Stimulated activated CD8-positive, alpha-beta memory T cell treated with anti-CD3 and anti-CD28 coated beads, Interleukin-4, amount 100 ng/mL, for 48 hours (primary cell): ENCODE measurements around the gene SLC6A6.
"Not testable (repeated sequence)": the region's sequence is repeated elsewhere in the genome, so short reads cannot be mapped to it uniquely, and the experiment has no call there.

Experiments used
- DNase-seq: peaks from one replicate; pipeline ENCODE4 v3.0.0-alpha.2; 2020

The SLC6A6 gene

DNA sequence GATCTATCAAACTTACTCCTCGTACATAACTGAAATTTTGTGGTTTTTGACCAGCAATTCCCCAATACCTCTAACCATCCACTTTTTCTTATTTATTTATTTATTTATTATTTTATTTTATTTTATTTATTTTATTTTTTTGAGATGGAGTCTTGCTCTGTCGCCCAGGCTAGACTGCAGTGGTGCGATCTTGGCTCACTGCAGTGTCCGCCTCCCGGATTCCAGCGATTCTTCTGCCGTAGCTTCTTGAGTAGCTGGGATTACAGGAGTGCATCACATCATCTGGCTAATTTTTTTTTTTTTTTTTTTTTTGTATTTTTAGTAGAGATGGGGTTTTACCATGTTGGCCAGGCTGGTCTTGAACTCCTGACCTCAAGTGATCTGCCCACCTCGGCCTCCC is 35.3 kb downstream of the SLC6A6 start:
- not testable (repeated sequence) for DNase-seq

DNA sequence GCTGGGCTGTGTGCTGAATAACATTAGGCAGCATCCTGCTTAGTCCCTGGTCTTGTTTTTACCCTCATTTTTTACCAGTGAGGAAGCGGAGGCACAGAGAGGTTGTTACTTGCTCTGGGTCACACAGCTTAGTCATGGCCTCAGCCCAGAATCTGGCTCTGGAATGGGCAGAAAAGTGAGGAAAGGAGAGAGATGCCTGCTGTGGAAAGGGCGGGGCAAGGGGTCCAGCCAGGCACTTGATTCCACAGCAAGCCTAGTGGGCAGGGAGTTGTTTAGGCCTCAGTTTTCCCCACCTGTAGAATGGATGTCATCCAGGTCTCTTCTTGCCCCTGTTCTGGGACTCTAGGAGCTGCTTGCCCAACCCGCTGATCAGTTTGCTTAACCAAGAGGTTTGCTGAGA is 35.9 kb downstream of the SLC6A6 start:
- no peak for DNase-seq

DNA sequence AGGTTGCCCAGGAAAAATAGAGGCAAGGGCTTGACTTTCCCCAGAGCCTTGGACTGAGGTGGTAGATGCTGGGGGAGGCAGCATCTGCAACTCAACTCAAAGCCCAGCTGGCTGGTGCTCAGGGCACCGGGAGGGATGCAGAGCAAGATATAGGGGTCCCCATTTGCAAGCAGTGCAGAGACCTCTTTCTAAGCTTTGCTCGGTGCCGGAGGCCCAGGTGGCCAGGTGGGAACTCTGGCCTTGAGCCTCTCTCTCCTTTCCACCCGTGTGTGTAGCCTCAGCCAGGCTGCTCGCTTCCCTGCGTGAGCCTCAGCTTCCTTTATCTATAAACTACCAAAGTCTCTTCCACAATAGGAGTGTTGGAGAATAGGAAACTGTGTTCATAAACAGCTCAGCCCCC is 36.5 kb downstream of the SLC6A6 start:
- DNase-seq: no peak

DNA sequence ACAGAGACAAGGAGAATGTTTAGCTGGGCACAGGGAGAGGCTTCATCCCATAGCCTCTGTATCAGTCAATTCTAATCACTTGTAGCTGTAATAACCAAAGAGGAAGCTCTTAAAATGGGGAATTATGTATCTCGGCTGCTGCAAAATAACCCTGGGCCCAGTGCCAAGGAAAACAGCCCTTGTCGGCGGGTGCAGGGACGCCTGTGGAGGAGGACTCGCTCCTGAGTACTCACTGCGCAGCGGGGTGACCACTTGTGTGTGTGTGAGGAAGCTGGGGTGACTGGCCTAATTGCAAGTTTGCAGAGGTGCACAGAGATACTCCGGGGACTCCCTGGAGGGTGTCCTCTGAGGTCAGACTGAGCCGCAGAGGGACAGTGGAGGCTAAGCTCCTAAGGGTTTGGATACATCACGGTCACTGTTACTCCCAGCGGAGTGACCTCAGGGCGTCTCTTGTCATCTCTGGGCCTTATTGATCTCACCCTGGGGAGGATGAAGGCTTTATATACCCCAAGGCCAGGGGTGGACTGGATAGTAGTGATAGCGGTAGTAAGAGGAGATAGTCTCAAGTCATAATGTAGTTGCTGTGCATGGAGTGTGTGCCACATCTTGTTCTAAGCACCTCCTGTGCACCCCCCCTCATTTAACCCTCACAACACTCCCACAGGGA is 37.2 kb downstream of the SLC6A6 start:
- no peak for DNase-seq

DNA sequence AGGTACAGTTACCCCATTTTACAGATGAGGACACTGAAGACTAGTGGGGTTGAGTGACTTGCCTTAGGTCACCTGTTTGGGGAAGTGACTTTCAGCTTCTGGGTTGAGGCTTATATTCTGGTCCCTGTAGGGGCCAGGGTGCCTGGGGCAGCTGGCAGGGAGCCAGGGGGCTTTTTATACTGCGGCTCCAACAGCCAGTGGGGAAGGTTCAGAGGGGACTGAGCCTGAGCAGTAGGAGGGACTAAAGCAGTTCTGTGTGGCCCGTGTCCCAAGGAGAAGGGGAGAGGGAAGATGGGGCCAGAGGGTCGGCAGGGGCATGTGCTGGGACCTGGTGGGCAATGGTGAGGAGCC is 37.7 kb downstream of the SLC6A6 start:
- no peak for DNase-seq

DNA sequence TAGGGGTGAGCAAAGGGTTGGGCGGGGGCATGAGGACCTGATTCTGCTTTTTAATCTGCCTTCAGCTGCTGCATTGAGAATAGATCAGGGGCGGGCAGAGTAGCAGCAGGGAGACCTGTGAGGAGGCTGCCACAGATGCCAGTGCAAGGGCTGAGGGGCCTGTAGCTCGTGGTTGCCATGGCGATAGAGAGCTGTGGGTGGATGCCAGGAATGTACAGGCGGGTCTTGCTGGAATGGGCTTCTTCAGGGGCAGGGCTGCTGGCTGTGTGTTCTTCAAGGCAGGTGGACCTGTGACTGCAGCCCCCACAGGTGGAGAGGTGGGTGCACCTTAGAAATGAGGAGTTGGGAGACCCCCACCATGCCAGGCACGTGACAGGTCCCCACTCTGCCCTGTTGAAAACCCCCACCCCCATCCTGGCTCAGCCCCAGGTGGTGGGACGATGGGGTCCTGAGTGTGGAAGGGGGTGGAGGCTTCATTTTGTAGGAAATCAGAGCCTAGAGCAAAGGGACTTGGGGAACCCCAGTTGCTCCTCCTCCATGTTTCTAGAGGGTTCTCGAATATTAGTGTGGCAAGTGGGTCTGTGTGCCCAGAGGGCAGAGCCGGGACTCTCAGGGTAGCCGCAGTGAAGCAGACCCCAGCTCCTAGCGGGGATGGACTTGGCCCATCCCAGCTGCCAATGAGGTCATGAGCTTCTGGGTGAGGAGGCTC is 38.3 kb downstream of the SLC6A6 start:
- DNase-seq: no peak

DNA sequence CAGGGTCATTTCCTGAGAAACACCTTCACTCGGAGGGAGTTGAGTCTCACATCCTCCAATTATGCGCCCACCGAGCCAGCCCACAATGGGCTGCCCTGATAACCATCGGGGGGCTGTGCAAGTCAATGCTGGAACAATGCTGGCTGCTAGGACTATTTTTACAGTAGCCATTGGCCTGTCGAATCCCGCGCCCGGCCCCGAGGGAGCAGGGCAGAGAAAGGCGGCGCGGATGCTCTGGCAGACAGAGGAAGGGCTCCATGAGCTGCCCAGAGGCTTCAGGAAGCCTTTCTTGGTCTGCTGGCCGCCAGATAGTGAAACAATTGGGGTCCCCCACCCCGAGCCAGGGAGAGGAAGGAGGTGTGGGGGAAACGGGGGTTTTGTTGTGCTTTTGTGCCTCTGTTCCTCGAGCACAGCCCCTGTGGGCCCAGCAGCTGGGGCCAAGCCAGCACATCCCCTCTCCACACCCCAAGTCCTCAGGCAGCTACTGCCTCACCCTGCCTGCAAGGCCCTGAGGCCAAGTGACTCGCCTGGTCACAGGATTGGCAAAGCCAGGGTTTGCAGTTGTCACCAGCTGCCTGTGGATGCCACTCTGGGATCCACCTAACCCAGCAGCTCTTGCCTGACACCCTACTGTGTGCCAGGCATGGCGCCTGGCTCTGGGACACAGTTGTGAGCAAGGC is 39.0 kb downstream of the SLC6A6 start:
- no peak for DNase-seq

DNA sequence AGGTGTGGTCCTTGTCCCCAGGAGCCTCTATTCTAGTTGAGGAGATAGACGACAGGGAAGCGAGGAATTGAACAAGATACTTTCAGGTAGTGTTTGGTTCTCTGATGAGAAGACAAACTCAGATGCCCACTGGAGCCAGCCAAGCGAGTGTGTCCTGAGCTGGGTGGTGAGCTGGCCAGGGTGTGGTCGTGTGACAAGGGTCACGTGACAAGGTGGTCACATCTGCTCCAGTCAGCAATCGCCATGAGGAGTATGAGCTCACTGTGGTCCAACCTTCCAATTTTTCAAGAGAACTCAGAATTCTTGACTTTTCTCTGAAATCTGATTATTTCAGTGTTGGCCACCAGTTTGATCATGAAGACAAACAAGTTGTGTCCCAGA is 39.5 kb downstream of the SLC6A6 start:
- DNase-seq: no peak

DNA sequence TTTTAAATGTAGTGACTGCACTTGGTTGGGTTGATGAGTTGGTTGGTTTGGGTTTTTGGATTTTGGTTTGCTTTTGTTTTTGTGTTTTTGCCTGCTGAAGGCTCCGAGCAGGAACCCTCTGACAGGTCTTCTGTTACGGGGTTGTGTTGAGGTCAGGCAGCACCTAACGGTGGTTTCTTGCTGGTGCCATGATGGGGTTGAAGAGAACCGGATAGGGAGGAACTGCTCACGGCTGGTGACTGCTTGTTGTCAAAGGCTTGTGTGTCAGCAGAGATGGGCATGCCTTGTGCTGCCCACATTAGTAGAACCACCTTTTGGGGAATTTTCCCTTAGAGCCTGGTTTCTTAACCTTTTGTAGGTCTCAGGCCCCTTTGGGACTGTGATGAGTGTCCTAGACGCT is 42.0 kb downstream of the SLC6A6 start:
- no peak for DNase-seq

DNA sequence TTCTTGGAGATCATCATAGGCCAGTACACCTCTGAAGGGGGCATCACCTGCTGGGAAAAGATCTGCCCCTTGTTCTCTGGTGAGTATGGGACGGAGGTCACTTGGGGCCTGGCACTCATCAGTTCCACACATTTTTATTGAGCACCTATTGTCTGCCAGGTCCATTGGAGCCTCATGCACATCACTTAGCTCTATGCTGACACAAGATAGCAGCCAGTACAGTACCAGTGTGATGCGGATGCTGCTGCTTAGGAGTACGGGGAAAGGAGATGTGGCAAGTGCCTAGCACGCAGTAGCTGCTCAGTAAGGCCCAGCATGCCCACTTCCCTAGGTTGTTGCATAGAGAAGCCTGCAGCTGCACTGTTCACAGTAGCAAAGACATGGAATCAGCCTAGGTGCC is 43.4 kb downstream of the SLC6A6 start:
- DNase-seq: no peak

DNA sequence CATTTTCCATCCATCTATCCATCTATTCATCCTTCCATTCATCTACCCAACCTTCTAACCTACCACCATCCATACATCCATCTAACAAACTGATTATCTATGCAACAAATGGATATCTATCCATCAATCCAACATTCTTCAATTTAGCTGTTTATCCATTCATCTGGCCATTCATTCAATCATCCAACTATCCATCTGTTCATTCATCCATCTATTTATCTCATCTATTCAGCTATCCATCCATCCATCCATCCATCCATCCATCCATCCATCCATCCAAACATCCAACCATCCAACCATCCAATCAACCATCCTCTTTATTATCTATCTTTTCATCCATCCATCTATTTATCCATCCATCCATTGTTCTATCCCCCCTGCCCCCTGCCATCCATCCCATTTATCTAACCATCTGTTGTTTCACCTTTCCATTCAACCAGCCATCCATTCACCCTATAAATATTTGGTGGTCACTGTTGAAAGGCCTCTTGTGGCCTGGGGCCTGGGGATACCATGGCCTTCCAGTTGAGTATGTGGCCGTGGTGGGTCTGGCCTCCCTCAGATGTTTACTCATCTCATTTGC is 44.7 kb downstream of the SLC6A6 start:
- no peak for DNase-seq

DNA sequence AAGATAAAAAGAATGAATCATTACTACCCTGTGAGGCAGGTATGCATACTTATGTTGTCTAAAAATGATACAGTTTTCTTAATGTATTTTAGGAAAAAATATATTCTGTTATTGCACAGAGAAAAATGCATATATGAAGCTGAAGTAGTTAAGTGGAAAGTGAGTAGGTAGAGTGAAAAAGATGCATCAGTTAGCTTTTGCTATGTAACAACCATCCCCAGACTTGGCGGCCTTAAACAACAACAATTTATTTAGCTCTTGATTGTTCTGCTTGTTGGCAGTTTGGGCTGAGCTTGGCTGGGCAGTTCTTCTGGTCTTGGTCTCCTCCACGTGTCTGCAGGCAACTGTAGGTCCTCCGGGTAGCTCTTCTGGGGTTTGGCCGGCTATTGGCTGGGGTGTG is 45.7 kb downstream of the SLC6A6 start:
- no peak for DNase-seq

DNA sequence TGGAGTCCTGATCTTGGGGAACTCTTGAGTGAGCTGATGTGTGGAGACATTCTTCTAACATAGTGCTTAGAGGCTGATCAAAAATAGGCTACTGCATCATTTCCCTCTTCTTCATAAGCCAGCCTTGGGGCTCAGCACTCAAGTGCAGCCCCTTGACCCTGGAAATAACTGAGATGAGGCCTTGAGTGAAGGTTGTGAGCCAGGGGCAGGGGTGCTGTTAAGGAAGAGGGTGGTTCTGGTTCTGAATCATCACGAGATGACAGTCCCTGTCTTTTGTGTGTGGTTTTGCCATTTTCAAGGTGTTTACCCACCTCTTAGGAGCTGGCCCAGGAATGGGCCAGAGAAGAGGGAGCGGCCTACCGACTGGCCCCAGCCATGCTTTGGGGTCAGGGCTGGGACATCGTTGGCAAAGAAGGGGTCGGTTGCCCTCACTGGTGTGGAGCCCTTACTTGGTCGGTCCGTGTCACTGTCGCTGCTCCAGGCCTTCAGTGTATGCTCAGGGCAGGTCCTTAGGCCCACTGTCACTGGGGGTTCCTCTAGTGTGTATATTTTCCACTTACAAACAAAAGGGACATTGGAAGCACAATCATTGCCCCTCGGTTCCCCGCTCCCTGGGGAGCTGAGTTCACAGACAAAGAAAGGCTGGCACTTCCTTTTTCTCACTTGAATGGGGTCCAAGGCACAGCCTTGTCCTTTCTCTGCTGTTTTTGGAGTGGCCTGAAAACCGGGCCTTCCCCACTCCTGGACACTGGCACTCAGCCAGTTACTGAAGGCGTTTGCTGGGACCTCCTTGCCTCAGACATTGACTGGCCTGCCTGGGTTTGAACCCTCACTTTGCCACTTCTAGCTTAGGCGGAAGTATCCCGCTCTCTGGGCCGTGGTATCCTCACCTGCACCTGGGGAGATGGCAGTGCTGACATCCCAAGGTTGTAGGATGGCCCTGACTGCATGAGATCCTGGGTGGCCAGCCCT is 46.6 kb downstream of the SLC6A6 start:
- no peak for DNase-seq

DNA sequence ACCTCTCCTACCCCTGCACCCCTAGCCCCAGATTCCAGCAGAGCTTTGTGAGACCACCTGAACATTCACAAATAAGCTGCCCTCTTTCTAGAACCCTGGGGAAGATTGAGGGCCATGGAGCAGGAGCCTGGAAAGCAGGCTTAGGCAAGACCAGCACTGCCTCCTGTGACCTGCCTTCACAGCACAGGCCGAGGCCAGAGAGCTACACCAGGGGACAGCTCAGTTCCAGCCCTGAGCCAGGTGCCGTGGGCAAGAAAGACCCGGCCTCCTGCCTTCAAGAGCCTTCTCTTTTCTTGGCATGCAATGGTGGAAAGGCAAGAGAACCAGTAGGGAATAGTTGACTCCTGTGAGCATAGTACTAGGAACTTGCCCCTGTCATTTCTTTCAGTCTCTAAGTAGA is 48.1 kb downstream of the SLC6A6 start:
- DNase-seq: no peak

DNA sequence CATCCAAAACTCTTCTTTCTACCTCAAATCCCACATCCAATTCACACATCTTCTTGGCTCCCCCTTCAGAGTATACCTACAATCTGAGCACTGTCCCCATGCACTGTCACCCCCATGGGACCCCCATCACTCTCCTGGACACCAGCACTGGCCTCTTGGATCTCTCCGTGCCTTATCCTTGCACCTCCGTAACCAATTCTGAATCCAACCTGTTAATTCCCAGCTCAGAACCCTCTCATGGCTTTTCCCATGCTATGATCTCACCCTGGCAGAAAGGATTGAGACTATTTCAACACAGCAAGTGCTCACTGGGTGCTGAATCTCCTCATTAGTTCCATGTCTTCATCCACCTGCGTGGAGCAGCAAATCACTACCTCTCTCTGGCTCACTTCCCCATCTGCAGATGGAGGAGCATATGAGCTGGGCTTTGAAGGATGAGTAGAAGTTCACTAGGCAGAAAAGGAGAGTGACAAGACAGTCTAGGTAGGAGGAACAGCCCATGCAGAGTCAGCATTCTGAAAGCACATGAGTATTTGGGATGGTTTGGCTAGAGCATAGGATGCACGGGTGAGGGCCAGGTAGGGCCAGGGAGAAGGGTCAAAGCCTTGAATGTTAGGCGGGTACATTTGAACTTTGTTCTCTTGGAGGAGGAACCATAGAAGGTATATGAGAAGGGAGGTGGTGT is 48.7 kb downstream of the SLC6A6 start:
- no peak for DNase-seq

DNA sequence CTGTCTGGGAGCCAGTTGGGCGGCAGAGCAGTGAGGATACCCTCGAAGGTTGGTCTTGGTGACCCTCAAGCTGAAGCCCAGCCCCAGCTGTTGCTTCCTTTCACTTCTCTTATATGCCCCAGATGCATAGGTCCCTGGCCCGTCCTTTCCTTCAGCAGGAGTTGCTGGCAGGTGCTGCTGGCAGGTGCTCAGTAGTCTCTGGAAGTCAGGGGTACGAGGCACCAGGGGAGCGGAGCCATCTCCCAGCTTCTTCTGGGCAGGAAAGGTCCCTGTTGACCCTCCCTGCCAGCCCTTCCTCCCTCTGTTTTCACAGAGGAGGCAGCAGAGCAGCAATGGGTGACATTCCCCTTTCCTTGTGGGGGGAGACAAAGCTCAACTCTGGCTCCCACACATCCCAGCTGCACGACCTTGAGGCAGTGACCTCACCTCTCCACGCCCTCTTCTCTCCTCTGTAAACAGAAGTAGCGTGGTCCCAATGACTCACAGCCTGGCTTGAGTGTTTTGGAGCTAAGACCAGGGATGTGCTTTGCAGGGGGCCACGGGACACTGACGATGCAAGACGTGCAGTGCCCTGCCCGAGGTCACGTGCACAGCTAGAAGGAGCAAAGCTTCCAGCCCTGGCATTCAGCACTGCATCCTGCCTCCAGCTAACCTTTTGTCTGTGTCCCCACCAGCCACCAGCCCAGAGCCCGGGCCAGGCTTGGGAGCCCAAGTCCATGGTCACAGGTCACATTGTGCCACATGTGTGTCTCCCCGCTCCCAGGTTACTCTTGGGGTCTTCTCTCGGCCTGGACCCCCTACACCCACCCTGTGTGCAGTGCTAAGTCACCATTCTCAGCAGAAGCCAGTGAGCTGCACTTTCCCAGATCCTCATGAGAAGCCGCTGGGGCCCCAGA is 49.7 kb downstream of the SLC6A6 start:
- DNase-seq: no peak

DNA sequence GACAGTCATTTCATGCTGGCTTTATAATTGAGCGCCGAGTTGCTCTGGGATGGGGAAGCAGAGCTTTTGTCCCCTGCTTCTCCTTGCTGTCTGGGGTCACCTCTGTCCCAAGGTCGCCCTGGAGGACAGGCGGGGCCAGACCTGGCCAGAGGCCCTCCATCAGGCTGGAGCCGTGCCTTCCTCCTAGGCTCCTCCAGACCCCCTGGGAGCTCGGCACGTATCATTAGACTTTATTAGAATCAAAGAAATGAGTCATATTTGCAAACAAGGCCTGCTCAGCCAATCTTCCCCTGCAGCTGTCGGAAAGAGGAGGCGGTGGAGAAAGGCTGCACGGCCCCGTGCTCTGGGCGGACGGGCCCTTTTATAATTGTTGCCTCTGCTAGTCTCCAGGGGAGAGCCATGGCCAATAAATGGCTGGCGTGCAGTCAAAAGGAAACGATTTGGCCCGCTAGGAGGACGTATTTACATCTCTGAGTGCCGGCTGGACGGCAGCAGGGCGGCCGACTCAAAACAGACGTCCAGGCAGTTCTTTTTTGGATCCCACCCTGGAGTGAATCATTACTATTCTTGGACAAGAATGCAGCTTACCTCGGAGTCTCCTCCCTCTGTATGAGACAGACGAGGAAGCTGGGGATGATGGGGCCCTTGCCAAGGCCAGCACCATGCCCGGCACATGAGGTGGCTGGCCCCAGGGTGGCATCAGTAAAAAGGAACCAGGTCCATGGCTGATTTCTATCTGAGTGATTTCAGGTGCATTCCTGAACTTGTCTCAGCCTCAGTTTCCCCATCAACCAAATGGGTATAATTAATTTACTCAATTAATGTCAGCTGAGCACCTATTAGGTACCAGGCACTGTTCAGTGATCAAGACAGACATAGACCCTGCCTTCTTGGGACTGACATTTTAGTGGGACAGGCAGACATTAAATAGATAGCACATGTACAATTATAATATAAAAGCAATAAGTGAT is 50.6 kb downstream of the SLC6A6 start:
- DNase-seq: no peak

DNA sequence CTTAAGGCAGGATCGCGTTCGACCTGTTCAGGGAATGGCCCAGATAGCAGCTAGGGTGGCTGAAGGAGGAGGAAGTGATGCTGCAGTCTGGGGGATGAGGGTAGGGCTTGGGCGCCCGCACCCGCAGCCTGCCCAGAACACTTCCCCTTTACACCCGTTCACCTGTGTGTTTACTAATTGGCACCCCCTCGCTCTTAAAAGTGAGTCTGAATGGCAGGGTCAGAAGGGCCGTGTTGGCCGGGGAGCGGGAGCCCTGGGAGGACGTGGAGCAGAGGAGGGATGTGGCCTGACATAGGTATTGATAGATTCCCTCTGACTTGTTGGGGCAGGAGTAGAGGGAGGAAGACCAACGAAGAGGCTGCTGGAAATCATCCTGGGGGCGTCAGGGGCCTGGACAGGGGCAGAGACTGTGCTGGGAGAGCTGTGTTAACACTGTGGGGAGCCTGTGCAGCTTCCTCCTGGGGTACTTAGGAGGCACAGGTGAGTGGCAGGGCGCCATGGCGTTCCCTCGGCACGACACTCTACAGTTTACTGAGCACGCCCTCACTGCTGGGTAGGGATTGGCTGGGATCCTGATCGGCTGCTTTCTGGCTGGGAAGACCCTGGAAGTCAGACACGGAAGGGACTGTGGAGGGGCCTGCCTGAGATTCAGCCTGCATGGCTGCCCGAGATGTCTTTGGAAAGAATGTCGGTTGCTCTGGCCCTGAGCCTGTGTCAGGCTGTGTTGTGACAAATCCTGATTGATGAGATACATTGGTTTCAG is 51.7 kb downstream of the SLC6A6 start:
- DNase-seq: no peak

DNA sequence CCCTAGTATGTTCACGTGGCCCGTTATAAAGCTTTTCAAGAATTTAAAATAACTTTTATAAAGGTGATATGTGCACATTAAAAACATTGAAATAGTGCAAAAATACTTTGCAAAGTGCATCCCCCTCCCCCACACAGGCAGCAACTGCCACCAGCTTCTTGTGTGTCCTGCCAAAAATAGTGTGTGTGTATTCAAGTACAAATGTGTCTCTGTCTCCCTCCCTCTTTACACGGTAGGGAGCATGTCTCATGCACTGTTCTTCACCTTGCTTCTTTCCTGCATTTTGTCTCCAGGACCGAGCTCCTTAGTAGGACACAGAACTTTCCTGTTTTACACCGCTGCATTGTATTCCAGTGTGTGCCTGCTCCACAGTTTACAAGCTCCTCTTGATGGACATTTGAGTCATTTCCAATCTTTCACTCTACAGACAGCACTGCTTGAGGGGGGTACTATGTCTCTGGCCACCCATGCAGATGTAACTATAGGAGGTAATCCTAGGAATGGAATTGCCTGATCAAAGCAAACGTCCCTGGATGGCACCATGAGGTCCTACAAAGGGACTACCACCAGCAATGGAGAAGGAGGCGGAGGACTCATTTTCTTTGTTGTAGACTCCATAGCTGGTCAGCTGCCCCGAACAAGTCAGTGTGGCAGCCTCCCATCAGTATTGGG is 52.4 kb downstream of the SLC6A6 start:
- DNase-seq: no peak
